ENCODE measurements around the gene AOPEP.

DNA sequence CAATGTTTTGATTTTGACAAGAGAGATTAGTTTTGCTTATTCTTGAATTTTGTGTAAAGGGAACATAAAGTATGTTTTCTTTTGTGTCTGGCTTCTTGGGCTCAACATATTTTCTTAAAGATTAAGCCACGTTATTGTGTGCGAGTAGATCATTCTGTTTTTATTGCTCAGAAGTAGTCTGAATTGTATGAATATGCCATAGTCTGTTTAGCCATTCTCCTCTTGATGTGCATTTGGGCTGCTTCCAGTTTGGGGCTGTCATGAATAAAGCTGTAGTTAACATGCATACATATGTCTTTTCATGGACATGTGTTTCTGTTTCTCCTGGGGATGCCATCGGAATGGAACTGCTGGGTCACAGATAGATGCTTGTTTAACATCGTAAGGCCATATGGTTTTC lies 392.1 kb downstream of the AOPEP start:
- TF ChIP-seq TEAD4 (IDR thresholded peaks at IDR 0.05) (no peak), RAD21 (IDR thresholded peaks at IDR 0.05; ENCODE audit: low read depth) (no peak), CEBPB (IDR thresholded peaks at IDR 0.05) (no peak), EP300 (IDR thresholded peaks at IDR 0.05; ENCODE audit: borderline replicate concordance) (no peak), TAF1 (IDR thresholded peaks at IDR 0.05; ENCODE audit: low read depth) (no peak), TCF12 (IDR thresholded peaks at IDR 0.05; ENCODE audit: low read depth) (no peak), YY1 (IDR thresholded peaks at IDR 0.05; ENCODE audit: low read depth) (no peak), ZBTB7A (IDR thresholded peaks at IDR 0.05; ENCODE audit: low read depth) (no peak)
- TF ChIP-seq, protein P1, sequence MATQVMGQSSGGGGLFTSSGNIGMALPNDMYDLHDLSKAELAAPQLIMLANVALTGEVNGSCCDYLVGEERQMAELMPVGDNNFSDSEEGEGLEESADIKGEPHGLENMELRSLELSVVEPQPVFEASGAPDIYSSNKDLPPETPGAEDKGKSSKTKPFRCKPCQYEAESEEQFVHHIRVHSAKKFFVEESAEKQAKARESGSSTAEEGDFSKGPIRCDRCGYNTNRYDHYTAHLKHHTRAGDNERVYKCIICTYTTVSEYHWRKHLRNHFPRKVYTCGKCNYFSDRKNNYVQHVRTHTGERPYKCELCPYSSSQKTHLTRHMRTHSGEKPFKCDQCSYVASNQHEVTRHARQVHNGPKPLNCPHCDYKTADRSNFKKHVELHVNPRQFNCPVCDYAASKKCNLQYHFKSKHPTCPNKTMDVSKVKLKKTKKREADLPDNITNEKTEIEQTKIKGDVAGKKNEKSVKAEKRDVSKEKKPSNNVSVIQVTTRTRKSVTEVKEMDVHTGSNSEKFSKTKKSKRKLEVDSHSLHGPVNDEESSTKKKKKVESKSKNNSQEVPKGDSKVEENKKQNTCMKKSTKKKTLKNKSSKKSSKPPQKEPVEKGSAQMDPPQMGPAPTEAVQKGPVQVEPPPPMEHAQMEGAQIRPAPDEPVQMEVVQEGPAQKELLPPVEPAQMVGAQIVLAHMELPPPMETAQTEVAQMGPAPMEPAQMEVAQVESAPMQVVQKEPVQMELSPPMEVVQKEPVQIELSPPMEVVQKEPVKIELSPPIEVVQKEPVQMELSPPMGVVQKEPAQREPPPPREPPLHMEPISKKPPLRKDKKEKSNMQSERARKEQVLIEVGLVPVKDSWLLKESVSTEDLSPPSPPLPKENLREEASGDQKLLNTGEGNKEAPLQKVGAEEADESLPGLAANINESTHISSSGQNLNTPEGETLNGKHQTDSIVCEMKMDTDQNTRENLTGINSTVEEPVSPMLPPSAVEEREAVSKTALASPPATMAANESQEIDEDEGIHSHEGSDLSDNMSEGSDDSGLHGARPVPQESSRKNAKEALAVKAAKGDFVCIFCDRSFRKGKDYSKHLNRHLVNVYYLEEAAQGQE (IDR thresholded peaks at IDR 0.05; ENCODE audit: low read depth), result no peak
